Lung (tissue), 12 donors: ENCODE data around the gene CCDC74B. TPM values are rescaled to one million over a fixed set of nuclear protein-coding genes. Genes with fewer than 3 reads are reported as not detected.
"Not testable (repeated sequence)": the region's sequence is repeated elsewhere in the genome, so short reads cannot be mapped to it uniquely, and the experiment has no call there.

ENCODE experiments used
- ATAC-seq: fragments of 200-7000 bp; cut with Tn5 transposase; one replicate; pipeline ENCODE4 v1.9.1; 2020; ENCODE audit warnings: moderate number of reproducible peaks; ENCODE audit not compliant: insufficient read depth, low FRiP score
- DNase-seq, 3 donors: peaks; one replicate each; pipeline ENCODE4 v3.0.0-alpha.2; 2013 to 2017
- H3K27ac ChIP-seq, 2 donors: one replicate each; pipeline ENCODE4 v1.5.1; 2013; ENCODE audit warnings: mild to moderate bottlenecking in 2 of 2, moderate library complexity in 2 of 2, control low read depth in 1 of 2, inconsistent platforms in 1 of 2, low read depth in 1 of 2, low read length in 1 of 2
- H3K27me3 ChIP-seq, 3 donors: one replicate each; pipeline ENCODE4 v1.5.1; 2013; ENCODE audit warnings: low read length in 2 of 3; ENCODE audit not compliant: control insufficient read depth in 3 of 3, insufficient read depth in 3 of 3
- H3K36me3 ChIP-seq, 4 donors: one replicate each; pipeline ENCODE4 v1.5.1; 2013; ENCODE audit warnings: low read length in 4 of 4, mild to moderate bottlenecking in 1 of 4, moderate library complexity in 1 of 4; ENCODE audit not compliant: control insufficient read depth in 4 of 4, insufficient read depth in 4 of 4
- H3K4me1 ChIP-seq, 5 donors: one replicate each; pipeline ENCODE4 v1.5.1; 2013; ENCODE audit warnings: low read length in 5 of 5, mild to moderate bottlenecking in 2 of 5, moderate library complexity in 1 of 5; ENCODE audit not compliant: control insufficient read depth in 5 of 5, insufficient read depth in 5 of 5
- H3K4me3 ChIP-seq: one replicate; pipeline ENCODE4 v1.5.1; 2013; ENCODE audit warnings: mild to moderate bottlenecking, control low read depth, moderate library complexity
- H3K9ac ChIP-seq, 2 donors: one replicate each; pipeline ENCODE4 v1.5.1; 2013; ENCODE audit warnings: low read length in 2 of 2, control low read depth in 1 of 2; ENCODE audit not compliant: insufficient read depth in 1 of 2
- H3K9me3 ChIP-seq, 4 donors: one replicate each; pipeline ENCODE4 v1.5.1; 2013; ENCODE audit warnings: low read length in 3 of 4, mild to moderate bottlenecking in 1 of 4, moderate library complexity in 1 of 4; ENCODE audit not compliant: control insufficient read depth in 4 of 4, insufficient read depth in 3 of 4
- WGBS, 2 donors: extraction: QIAGEN DNeasy Blood & Tissue Kit; methylation state at CpG; one replicate each; pipeline ENCODE4 v1.1.7; 2013; 5-methylcytosine and 5-hydroxymethylcytosine counted together
- polyA plus RNA-seq, 2 donors: library from polyadenylated mRNA; stranded (reverse); fragments of 200-250 nt; gene quantifications; one replicate each; pipeline ENCODE4 v1.2.1, GENCODE V29; 2013
- total RNA-seq, 2 donors: library from RNA; depleted of rRNA in 1 of 2; stranded (reverse); fragments of >200 nt in 1 of 2; gene quantifications; one replicate each; pipeline ENCODE4 v1.2.1, GENCODE V29; 2014 to 2021
- TF ChIP-seq, protein P1 (sequence below): IDR thresholded peaks from 2 replicates; pipeline ENCODE4 v1.5.1; 2012; ENCODE audit warnings: mild to moderate bottlenecking; ENCODE audit errors: control extremely low read depth, extremely low read depth
- donor health status: control.
- donor health status: control.
- donor health status: Bipolar disorder and iron deficiency.
- donor health status: healthy.
- donor health status: DM: yes; HTN: yes; CAD: no.

CCDC74B gene
- total and polyA plus RNA-seq, 4 donors: 4.4 to 14.7 (median 10.0) TPM

DNA sequence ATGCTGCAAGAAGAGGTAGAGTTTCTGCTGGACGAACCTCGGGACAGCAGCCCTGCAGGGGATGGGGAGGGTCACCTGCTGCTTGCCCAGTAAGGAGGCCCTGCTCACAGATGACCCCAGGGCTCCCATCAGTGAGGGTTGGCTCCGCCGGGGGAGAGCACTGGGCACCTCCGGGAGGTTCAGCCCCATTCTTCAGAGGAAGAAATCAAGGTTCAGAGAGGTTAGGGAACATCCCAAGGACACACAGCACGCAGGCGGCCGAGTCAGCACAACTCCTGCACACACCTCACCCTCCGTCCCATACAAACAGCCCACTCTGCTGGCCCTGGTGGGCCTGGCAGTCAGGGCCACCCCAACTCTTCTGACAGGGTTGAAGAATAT lies 11.7 kb upstream of the CCDC74B start:
- H3K4me3 ChIP-seq: no peak overlapping the region
- ATAC-seq (no peak), DNase-seq (no peak)
- peaks cover 0 to 51% (median 3%) of the 10 kb centered on the region in 4 donors for H3K36me3 ChIP-seq
- H3K27me3 ChIP-seq: no peaks in the 10 kb centered on the region
- H3K9ac ChIP-seq: no peak overlapping the region
- no peaks in the 10 kb centered on the region for H3K4me1 ChIP-seq
- no peak overlapping the region for H3K27ac ChIP-seq
- no peaks in the 10 kb centered on the region for H3K9me3 ChIP-seq
- TF ChIP-seq, protein P1, sequence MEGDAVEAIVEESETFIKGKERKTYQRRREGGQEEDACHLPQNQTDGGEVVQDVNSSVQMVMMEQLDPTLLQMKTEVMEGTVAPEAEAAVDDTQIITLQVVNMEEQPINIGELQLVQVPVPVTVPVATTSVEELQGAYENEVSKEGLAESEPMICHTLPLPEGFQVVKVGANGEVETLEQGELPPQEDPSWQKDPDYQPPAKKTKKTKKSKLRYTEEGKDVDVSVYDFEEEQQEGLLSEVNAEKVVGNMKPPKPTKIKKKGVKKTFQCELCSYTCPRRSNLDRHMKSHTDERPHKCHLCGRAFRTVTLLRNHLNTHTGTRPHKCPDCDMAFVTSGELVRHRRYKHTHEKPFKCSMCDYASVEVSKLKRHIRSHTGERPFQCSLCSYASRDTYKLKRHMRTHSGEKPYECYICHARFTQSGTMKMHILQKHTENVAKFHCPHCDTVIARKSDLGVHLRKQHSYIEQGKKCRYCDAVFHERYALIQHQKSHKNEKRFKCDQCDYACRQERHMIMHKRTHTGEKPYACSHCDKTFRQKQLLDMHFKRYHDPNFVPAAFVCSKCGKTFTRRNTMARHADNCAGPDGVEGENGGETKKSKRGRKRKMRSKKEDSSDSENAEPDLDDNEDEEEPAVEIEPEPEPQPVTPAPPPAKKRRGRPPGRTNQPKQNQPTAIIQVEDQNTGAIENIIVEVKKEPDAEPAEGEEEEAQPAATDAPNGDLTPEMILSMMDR: no peak
- WGBS, 2 donors: 90 to 96% methylated on average over 9 of the region's 9 CpGs

- H3K27ac ChIP-seq, H3K9ac ChIP-seq, H3K9me3 ChIP-seq, H3K4me3 ChIP-seq, H3K4me1 ChIP-seq, H3K27me3 ChIP-seq: not testable (repeated sequence)
- ATAC-seq: peak; percentile 76
- WGBS, 2 donors: 65 to 69% methylated on average over 14 to 16 of the region's 16 CpGs
- peak; percentile 53 to 74 (median 74) for DNase-seq
- H3K36me3 ChIP-seq: peaks cover 0 to 52% (median 3%) of the 10 kb centered on the region in 4 donors
Observed at GRCh38 chr2:130155956-130156623, 11.2 kb upstream of the CCDC74B start.

GRCh38 chr2:130154773-130155765 lies 10.2 kb upstream of the CCDC74B start:
- Histone ChIP-seq H3K4me3 (no peak overlapping the region), H3K4me1 (no peaks in the 10 kb centered on the region), H3K9ac (no peak overlapping the region), H3K27me3 (no peaks in the 10 kb centered on the region), H3K27ac (no peak overlapping the region), H3K36me3 (peaks cover 0 to 45% (median 3%) of the 10 kb centered on the region in 4 donors), H3K9me3 (no peaks in the 10 kb centered on the region)
- WGBS, 2 donors: 97 to 98% methylated on average over 29 of the region's 29 CpGs
- TF ChIP-seq, protein P1: no peak
- ATAC-seq (no peak), DNase-seq (no peak)

DNA sequence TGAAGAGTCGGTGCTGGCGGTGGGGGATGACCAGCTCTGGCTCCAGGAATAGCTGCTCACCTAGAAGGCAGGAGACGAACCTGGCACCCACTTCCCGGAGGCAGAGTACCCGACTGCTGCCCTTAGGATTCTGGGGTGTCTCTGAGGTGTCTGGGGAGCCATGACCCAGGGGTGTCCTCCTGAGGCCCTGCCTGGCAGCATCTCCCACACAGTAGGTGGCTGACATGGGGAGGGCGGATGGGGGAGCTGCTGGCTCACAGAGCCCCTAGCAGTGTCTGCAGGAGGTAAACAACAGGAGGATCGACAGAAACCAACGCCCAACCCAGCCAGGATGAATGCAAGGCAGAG lies 9.5 kb upstream of the CCDC74B start:
- H3K27me3 ChIP-seq, H3K9me3 ChIP-seq, H3K27ac ChIP-seq, ATAC-seq, H3K4me3 ChIP-seq, H3K4me1 ChIP-seq, H3K9ac ChIP-seq, DNase-seq: not testable (repeated sequence)
- peaks cover 0 to 45% (median 3%) of the 10 kb centered on the region in 4 donors for H3K36me3 ChIP-seq
- 92 to 98% methylated on average over 4 to 8 of the region's 8 CpGs for WGBS, 2 donors

DNA sequence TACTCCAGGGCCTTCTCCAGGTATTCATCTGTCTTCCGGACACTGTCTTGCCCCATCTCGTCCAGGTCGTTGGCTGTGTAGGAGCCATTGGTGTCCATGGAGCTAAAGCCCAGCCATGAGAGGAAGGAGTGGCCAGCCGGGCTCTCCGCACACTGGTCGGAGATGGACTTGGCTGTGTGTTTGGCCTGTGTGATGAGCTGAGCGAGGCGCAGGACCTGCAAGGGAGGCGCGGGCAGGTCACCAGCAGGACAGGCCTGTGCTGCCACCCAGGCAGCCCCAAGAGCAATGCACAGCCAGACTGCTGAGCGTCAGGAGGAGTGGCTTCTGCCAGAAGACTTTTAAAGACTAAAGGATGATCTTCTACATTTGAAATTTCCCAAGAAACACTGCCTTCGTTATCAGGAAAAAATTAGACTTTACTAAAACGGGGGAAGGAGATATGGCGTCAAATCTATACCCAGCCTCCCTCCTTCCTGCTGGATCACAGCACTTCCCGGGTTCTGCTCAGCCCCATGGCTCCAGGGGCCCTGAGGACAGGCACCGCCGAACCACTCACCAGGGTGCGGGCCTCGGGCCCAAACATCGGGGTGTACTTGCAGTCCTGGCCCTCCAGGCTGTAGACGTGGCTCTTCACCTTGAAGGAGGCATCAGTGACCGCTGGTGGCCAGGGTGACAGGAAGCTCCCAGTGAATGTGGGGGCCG lies 9.0 kb upstream of the CCDC74B start:
- 92 to 96% methylated on average over 19 to 23 of the region's 23 CpGs for WGBS, 2 donors
- H3K4me3 ChIP-seq, DNase-seq, H3K27ac ChIP-seq, H3K9me3 ChIP-seq, H3K27me3 ChIP-seq, H3K9ac ChIP-seq, ATAC-seq, H3K4me1 ChIP-seq: not testable (repeated sequence)
- peaks cover 0 to 43% (median 2%) of the 10 kb centered on the region in 4 donors for H3K36me3 ChIP-seq
